HepG2 (cell line): ENCODE data around the gene MCRIP2. TPM values are rescaled to one million over a fixed set of nuclear protein-coding genes. Genes with fewer than 3 reads are reported as not detected.

Experiments used
- AGO1 ChIP-seq: fragments of 200-400 bp; formaldehyde crosslinking; IDR thresholded peaks from 2 replicates; pipeline ENCODE4 v1.6.1; 2017; ENCODE audit warnings: mild to moderate bottlenecking, low read depth, low read length, moderate library complexity; ENCODE audit not compliant: poor library complexity, severe bottlenecking
- CERS6 ChIP-seq: sonication (generic); formaldehyde crosslinking; IDR thresholded peaks from 2 replicates; pipeline ENCODE4 v1.5.0; 2020; ENCODE audit warnings: missing genetic modification reagents
- EED ChIP-seq: sonication (generic); formaldehyde crosslinking; IDR thresholded peaks from 2 replicates; pipeline ENCODE4 v1.5.0; 2020; ENCODE audit warnings: mild to moderate bottlenecking, missing genetic modification reagents
- ETS1 ChIP-seq: sonication (generic); formaldehyde crosslinking; IDR thresholded peaks from 2 replicates; pipeline ENCODE4 v1.4.0; 2020; ENCODE audit warnings: missing genetic modification reagents
- HNF4G ChIP-seq, 2 experiments: sonication (generic) in 1 of 2; formaldehyde crosslinking in 1 of 2; IDR thresholded peaks; 2 replicates each; pipeline versions ENCODE4 v1.4.0 to v1.6.1; 2011 to 2020; ENCODE audit warnings: borderline replicate concordance in 2 of 2, low read depth in 2 of 2, mild to moderate bottlenecking in 2 of 2, low read length in 1 of 2, missing genetic modification reagents in 1 of 2, moderate library complexity in 1 of 2
- HOXA9 ChIP-seq: sonication (generic); formaldehyde crosslinking; IDR thresholded peaks from 2 replicates; pipeline ENCODE4 v1.8.1; 2022; ENCODE audit warnings: missing genetic modification reagents, mild to moderate bottlenecking, moderate library complexity, borderline replicate concordance
- KLF11 ChIP-seq: IDR thresholded peaks from 2 replicates; pipeline ENCODE4 v1.6.1; 2016; ENCODE audit warnings: missing compliant biosample characterization
- RBFOX2 ChIP-seq: fragments of 200-400 bp; formaldehyde crosslinking; IDR thresholded peaks from 2 replicates; pipeline ENCODE4 v1.6.1; 2017; ENCODE audit warnings: low read depth, mild to moderate bottlenecking, low read length
- ZBTB37 ChIP-seq: sonication (generic); formaldehyde crosslinking; IDR thresholded peaks from 2 replicates; pipeline ENCODE4 v1.4.0; 2020; ENCODE audit warnings: mild to moderate bottlenecking, missing genetic modification reagents
- ZC3H4 ChIP-seq: sonication (generic); formaldehyde crosslinking; IDR thresholded peaks from 2 replicates; pipeline ENCODE4 v1.4.0; 2020; ENCODE audit warnings: missing genetic modification reagents, borderline replicate concordance
- ZHX2 ChIP-seq, 2 experiments: sonication (generic) in 1 of 2; formaldehyde crosslinking in 1 of 2; IDR thresholded peaks; 2 replicates each; pipeline versions ENCODE4 v1.6.1 to v1.9.0; 2014 to 2022; ENCODE audit warnings: antibody characterized with exemption in 1 of 2, borderline replicate concordance in 1 of 2, inconsistent platforms in 1 of 2, low read depth in 1 of 2, missing genetic modification reagents in 1 of 2
- ZNF232 ChIP-seq: sonication (generic); formaldehyde crosslinking; IDR thresholded peaks from 2 replicates; pipeline ENCODE4 v1.4.0; 2020; ENCODE audit warnings: missing genetic modification reagents, borderline replicate concordance
- polyA plus RNA-seq, 8 experiments: library from polyadenylated mRNA; depleted of rRNA in 3 of 8; stranded (reverse) in 7 of 8; unstranded in 1 of 8; fragments of >200 nt; fragmentation: Illumina TruSeq in 4 of 8; extraction: Trizol in 4 of 8; gene quantifications; 2 replicates each; pipeline versions ENCODE4 v1.2.1 to v1.2.3, GENCODE V29; 2011 to 2016; ENCODE audit warnings: low read depth in 4 of 8, missing spikeins in 1 of 8, mixed read lengths in 1 of 8; ENCODE audit not compliant: insufficient read depth in 1 of 8
- total RNA-seq, 5 experiments: library from RNA; depleted of rRNA; stranded (reverse); fragments of >200 nt; fragmentation: Illumina TruSeq; extraction: Trizol; gene quantifications; 2 replicates each; pipeline ENCODE4 v1.2.3, GENCODE V29; 2016; ENCODE audit warnings: low read depth in 1 of 5

MCRIP2 gene
- total and polyA plus RNA-seq, 2 of the 13 experiments (the other 11 are each of a cell fraction or from before 2014, with no cell fraction given), result 39.6 to 76.7 TPM

GRCh38 chr16:693766-694165 lies 52.1 kb downstream of the MCRIP2 start (continued):
- TF ChIP-seq ETS1 (CRISPR knock-in tag) (no peak), ZBTB37 (CRISPR knock-in tag) (no peak), ZHX2 (IDR thresholded peaks at IDR 0.05; ENCODE audit: low read depth) (no peak), ZHX2 (CRISPR knock-in tag; IDR thresholded peaks at IDR 0.05; ENCODE audit: borderline replicate concordance) (no peak), HOXA9 (no peak), RBFOX2 (0 out of 2 replicates have a peak, but pooled peaks have one; percentile 16), CERS6 (no peak), KLF11 (CRISPR knock-in tag) (no peak), ZNF232 (CRISPR knock-in tag) (no peak), ZC3H4 (CRISPR knock-in tag) (no peak), AGO1 (no peak), HNF4G (IDR thresholded peaks at IDR 0.05; ENCODE audit: borderline replicate concordance, low read depth, low read length) (no peak), HNF4G (CRISPR knock-in tag; IDR thresholded peaks at IDR 0.05; ENCODE audit: borderline replicate concordance, low read depth) (no peak), EED (no peak)
